Endometrial microvascular endothelial cells (primary cell): ENCODE data around the gene TMEM63B. TPM values are rescaled to one million over a fixed set of nuclear protein-coding genes. Genes with fewer than 3 reads are reported as not detected.
"Not testable (repeated sequence)": the region's sequence is repeated elsewhere in the genome, so short reads cannot be mapped to it uniquely, and the experiment has no call there.

Source experiments
- in situ Hi-C: cut with HindIII; loops from 2 replicates; pipeline ENCODE4 v1.10.0; 2017; ENCODE audit warnings: low sequenced_read_pairs, low pct_unique_long_range_greater_than_20kb; ENCODE audit errors: inconsistent ontology term
- total RNA-seq: library from RNA; depleted of rRNA; stranded (reverse); fragments of >200 nt; gene quantifications from one replicate; pipeline ENCODE4 v1.2.3, GENCODE V29; 2015; ENCODE audit errors: inconsistent ontology term

The TMEM63B gene
- total RNA-seq, 1 donor from 2014 or later = 28.7 TPM

GRCh38 chr6:44093066-44093465 is 34.3 kb upstream of the TMEM63B start:
- in situ Hi-C loops = no loop called here

GRCh38 chr6:44093750-44094402 is 33.5 kb upstream of the TMEM63B start:
- in situ Hi-C loops = no loop called here

DNA sequence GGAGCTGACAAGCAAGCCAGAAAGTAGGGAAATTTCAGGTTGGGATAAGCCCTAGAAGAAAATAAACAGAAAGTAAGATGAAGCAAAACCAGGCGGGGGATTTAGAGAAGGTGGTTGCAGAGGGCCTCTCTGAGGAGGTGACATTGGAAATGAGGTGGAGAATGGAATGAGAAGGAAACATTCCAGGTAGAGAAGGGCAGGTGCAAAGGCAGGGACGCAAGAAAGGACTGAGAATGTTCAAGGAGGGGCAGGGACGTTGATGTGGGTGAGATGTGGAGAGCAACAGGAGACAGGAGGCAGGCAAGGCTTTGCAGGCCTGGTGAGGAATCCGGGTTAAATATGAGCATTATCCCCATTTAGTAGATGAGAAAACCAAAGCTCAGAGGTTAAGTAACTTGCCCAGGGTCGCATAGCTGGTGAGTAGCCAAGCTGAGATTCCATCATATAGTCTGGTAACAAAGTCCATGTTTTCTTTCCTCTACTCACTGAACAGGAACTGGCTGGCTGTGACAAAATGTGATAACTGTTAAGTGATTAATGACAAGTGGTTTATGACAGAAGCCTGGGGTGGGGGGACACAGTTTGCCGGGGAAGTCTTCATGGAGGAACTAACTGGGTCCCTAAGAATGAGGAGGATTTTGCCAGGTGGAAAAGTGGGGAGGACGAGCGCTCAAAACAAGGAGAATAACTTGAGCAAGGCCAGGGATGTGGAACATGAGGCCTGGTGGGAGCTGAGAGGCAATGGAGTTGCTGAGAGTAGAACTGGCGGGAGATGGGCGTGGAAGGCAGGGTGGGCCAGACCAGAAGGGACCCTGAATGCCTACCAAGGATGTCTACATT is 32.7 kb upstream of the TMEM63B start:
- in situ Hi-C loops = no loop called here

GRCh38 chr6:44095243-44095623 is 32.1 kb upstream of the TMEM63B start:
- in situ Hi-C loops = not testable (repeated sequence)

GRCh38 chr6:44096612-44097011 is 30.7 kb upstream of the TMEM63B start:
- in situ Hi-C loops = no loop called here

DNA sequence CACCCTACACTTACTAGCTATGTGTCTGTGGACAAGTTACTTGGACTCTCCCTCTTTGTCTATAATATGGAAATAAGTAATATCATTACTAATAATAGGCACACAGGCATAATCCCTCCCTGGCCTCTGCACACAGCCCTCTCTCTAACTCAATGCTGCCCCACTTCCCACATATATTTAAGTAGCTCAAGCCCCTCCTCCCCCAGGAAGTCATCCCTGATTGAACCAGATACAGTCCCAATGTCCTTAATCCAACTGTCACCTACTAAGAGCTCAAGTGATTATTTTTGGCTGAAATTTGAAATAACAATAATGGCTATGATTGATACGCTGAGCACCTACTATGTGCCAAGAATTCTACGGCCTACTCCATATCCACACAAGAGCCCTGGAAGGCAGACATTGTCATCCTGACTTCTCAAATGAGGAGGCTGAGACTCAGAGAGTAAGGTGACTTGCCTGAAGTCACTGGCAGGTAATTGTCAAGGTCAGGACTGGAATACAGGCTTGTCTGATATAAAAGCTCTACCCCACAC is 29.5 kb upstream of the TMEM63B start:
- in situ Hi-C loops = no loop called here

DNA sequence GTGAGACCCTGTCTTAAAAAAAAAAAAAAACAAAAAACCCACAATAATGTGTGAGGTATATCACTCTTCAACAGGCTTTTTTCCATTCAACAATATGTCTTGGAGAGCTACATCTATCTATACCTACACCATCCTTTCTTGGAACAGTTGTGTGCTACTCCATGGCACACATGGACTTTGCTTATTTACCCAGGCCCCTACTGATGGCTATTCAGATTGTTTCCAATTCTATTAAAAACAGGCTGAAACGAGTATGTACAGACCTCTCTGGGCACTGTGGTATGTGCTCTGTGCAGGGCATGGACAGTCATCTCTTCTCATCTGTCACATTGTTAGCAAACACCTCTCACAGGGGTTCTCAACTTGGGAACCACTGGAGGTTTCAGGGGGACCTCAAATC is 28.2 kb upstream of the TMEM63B start:
- in situ Hi-C loops = no loop called here

DNA sequence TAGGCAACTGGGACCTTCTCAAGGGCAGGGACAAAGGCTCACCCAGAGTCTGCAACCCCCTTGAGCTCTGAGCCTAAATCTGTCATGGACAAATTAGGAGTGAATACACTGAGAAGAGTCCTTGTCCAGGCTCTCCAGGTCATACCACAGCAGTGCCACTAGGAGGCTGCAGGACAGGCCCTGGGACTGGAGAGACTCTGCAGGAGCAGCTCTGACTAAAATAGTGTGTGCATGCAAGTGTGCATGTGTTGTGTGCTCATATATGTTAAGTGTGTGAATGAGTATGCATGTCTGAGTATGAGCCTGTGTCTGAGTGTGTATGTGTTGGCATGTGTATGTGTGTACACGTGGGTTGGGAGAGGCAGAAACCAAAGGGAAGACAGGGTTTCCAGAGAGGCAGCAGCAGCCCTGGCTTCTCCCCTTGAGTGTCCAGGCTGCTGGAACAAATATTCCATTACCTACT is 27.2 kb upstream of the TMEM63B start:
- in situ Hi-C loops = loop anchor here (10.0 kb wide), 1 partner anchor 135 kb away; no protein-coding TSS in a partner anchor

DNA sequence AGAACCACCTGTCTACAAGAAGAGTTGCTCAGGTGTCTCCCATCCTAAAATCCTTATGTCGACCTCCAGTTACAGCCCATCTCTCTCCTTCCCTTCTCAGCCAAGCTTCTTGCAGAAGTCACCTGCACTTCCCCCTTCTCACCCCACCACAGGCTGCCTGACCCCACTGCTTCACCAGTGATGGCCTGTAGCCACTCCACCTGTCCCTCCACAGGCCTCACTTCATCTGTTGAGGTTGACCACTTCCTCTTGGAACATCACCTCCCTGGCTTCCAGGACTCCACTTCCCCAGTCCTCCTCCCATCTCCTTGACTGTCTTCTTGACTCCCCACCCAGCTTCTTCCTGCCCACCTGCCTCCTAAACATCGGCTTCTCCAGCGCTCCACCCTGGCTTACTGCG is 25.5 kb upstream of the TMEM63B start:
- in situ Hi-C loops = loop anchor here (10.0 kb wide), 1 partner anchor 133 kb away; no protein-coding TSS in a partner anchor

DNA sequence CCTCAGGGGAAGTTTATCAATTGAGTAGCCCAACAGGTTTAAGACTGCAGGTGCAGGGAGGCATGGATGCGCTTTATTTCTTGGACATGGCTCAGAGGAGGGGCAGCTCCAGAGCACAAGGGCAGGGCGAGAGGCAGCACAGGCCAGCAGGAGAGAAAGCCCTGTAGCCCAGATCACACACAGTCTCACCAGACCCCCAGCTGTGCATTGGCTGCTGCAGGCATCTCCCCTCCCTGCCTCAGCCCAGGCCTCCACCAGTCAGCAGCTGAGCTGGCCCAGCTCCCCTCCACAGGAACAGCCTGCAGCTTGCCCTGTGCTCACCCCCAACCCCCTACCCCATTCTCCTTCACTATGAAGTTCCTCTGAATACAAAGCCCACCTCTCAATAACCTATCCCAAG is 24.8 kb upstream of the TMEM63B start:
- in situ Hi-C loops = loop anchor here (10.0 kb wide), 1 partner anchor 132 kb away; no protein-coding TSS in a partner anchor

- in situ Hi-C loops = loop anchor here (10.0 kb wide), 1 partner anchor 130 kb away; no protein-coding TSS in a partner anchor
Observed at GRCh38 chr6:44104481-44105021, 22.8 kb upstream of the TMEM63B start.

- in situ Hi-C loops = loop anchor here (10.0 kb wide), 1 partner anchor 130 kb away; no protein-coding TSS in a partner anchor
Observed at GRCh38 chr6:44105146-44105545, 22.2 kb upstream of the TMEM63B start.

- in situ Hi-C loops = loop anchor here (10.0 kb wide), 1 partner anchor 129 kb away; no protein-coding TSS in a partner anchor
Observed at GRCh38 chr6:44105993-44106740, 21.2 kb upstream of the TMEM63B start.

DNA sequence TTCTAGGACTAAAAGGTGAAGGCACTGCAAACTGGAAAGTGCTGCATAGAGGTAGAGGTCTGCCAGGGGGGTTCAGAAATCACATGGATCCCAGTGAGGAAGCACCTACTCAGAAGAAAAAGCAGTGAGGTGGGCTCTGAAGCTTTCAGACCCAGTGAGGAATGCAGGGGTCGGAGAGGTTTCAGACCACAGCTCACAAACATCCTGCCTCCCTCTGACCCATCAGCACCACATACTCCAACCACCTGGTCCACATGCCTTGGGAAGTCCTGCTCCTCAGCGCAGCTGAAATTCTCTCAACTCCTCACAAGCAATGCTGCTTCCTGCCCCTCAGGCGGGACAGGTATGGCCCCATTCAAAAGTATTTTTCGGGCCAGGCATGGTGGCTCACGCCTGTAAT is 20.3 kb upstream of the TMEM63B start:
- in situ Hi-C loops = loop anchor here (10.0 kb wide), 1 partner anchor 128 kb away; no protein-coding TSS in a partner anchor

- in situ Hi-C loops = loop anchor here (10.0 kb wide), 1 partner anchor 126 kb away; no protein-coding TSS in a partner anchor
Observed at GRCh38 chr6:44108471-44108870, 18.9 kb upstream of the TMEM63B start.

- in situ Hi-C loops = loop anchor here (10.0 kb wide), 1 partner anchor 126 kb away; no protein-coding TSS in a partner anchor
Observed at GRCh38 chr6:44109212-44109611, 18.1 kb upstream of the TMEM63B start.

DNA sequence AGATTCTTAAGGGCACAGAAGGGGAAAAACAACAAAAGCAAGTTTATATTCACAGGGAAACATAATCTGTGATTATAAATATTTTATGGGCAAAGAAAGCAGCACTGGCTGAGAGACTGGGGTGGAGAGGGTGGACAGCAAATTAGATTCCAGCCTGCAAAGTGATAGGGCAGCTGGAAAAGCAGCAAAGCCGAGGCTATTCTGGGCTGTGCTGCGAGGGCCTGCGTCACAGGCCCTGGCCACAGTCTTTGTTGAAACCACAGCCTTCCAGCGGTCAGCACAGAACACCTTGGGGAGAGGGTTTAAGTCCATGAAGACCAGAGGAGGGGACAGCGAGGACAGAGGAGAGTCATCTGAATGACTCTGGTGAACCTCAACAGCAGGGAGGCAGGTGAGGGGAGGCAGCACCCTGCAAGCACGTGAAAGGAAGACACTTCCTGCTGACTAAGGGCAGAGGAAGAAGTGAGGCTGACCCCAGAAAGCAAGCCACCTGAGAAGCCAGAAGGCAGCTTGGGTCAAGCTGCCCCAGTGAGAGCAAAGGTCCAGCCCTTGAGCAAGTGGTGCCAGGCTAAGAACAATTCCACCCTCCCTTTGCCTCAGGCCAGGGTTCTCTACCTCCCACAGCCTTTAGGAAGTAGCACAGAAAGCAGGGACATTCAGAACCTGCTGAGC is 17.2 kb upstream of the TMEM63B start:
- in situ Hi-C loops = no loop called here

DNA sequence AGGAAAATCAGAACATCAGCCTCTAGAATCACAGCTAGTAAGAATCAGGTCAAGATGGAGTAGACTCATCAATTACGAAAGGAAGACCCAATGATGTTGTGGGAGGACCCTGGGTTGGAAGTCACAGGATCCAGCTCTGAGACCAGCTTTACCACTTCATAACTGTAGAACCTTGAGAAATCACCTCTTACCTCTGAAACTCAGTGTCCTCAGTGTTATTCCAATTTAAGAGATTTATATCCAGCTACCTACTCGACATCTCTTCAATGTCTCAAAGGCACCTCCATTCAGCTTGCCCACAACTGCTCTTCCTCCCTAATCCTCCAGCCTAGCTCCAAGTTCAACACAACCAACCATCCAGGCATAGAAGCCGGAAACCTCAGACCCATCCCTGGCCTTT is 16.4 kb upstream of the TMEM63B start:
- in situ Hi-C loops = no loop called here
